Neuronal stem cell (in vitro differentiated cells): ENCODE results near the gene CLASRP.

Source experiments
- DNase-seq: peaks from one replicate; pipeline ENCODE4 v3.0.0-alpha.2; 2013; ENCODE audit warnings: low spot score
- H2AFZ ChIP-seq: one replicate; pipeline ENCODE4 v1.6.1; 2013; ENCODE audit warnings: mild to moderate bottlenecking, low read length, inconsistent platforms
- H2AK5ac ChIP-seq: 2 replicates; pipeline ENCODE4 v1.6.1; 2013; ENCODE audit warnings: low read depth, mild to moderate bottlenecking, inconsistent platforms, low read length, moderate library complexity, mixed read lengths
- H2BK120ac ChIP-seq: 2 replicates; pipeline ENCODE4 v1.6.1; 2013; ENCODE audit warnings: low read depth, mild to moderate bottlenecking, inconsistent platforms, low read length, moderate library complexity, mixed read lengths
- H2BK12ac ChIP-seq: one replicate; pipeline ENCODE4 v1.6.1; 2013; ENCODE audit warnings: low read length, inconsistent platforms
- H2BK15ac ChIP-seq: 2 replicates; pipeline ENCODE4 v1.6.1; 2013; ENCODE audit warnings: mild to moderate bottlenecking, low read length, inconsistent platforms, mixed read lengths
- H2BK5ac ChIP-seq: one replicate; pipeline ENCODE4 v1.6.1; 2013; ENCODE audit warnings: inconsistent platforms, mild to moderate bottlenecking, low read length, moderate library complexity
- H3K14ac ChIP-seq: one replicate; pipeline ENCODE4 v1.6.1; 2013; ENCODE audit warnings: low read length, inconsistent platforms
- H3K18ac ChIP-seq: 2 replicates; pipeline ENCODE4 v1.6.1; 2013; ENCODE audit warnings: low read length, inconsistent platforms
- H3K23ac ChIP-seq: 2 replicates; pipeline ENCODE4 v1.6.1; 2013; ENCODE audit warnings: low read depth, mild to moderate bottlenecking, mixed read lengths, low read length, inconsistent platforms; ENCODE audit not compliant: poor library complexity
- H3K27ac ChIP-seq: replicated peaks from 3 replicates; pipeline ENCODE4 v1.5.1; 2013; ENCODE audit warnings: low read length, inconsistent platforms
- H3K27me3 ChIP-seq, 3 experiments: 2 replicates each; pipeline ENCODE4 v1.6.1; 2013; ENCODE audit warnings: low read length in 3 of 3, mild to moderate bottlenecking in 2 of 3, inconsistent platforms in 1 of 3, low read depth in 1 of 3, mixed read lengths in 1 of 3, moderate library complexity in 1 of 3; ENCODE audit not compliant: control insufficient read depth in 3 of 3, insufficient read depth in 3 of 3
- H3K36me3 ChIP-seq, 2 donors: replicated peaks in 1 of 2; 2 replicates each; pipeline ENCODE4 v1.6.1; 2013; ENCODE audit warnings: low read length in 2 of 2; ENCODE audit not compliant: control insufficient read depth in 2 of 2, insufficient read depth in 2 of 2
- H3K4ac ChIP-seq: 2 replicates; pipeline ENCODE4 v1.6.1; 2013; ENCODE audit warnings: inconsistent platforms, mild to moderate bottlenecking, low read length, moderate library complexity
- H3K4me1 ChIP-seq, 2 donors: 1 replicate in 1 of 2; 2 replicates in 1 of 2; pipeline ENCODE4 v1.6.1; 2013; ENCODE audit warnings: low read length in 2 of 2, low read depth in 1 of 2; ENCODE audit not compliant: control insufficient read depth in 2 of 2, insufficient read depth in 1 of 2
- H3K4me2 ChIP-seq: one replicate; pipeline ENCODE4 v1.6.1; 2013; ENCODE audit warnings: mild to moderate bottlenecking, low read length, inconsistent platforms; ENCODE audit not compliant: insufficient read depth, poor library complexity, severe bottlenecking
- H3K4me3 ChIP-seq, 2 donors: 2 replicates each; pipeline ENCODE4 v1.5.1; 2013; ENCODE audit warnings: low read length in 2 of 2, mild to moderate bottlenecking in 2 of 2, inconsistent platforms in 1 of 2, moderate library complexity in 1 of 2
- H3K79me1 ChIP-seq: one replicate; pipeline ENCODE4 v1.6.1; 2013; ENCODE audit warnings: low read depth, mild to moderate bottlenecking, inconsistent platforms, low read length, moderate library complexity
- H3K9ac ChIP-seq: one replicate; pipeline ENCODE4 v1.6.1; 2013; ENCODE audit warnings: mild to moderate bottlenecking, low read depth, low read length, inconsistent platforms; ENCODE audit not compliant: poor library complexity
- H3K9me3 ChIP-seq, 2 donors: replicated peaks in 1 of 2; 2 replicates each; pipeline versions ENCODE3 to v1.6.1; 2013; ENCODE audit warnings: low read length in 2 of 2, mild to moderate bottlenecking in 2 of 2, inconsistent platforms in 1 of 2, low read depth in 1 of 2, mixed read lengths in 1 of 2, moderate library complexity in 1 of 2; ENCODE audit not compliant: control insufficient read depth in 2 of 2, insufficient read depth in 1 of 2
- H4K8ac ChIP-seq: one replicate; pipeline ENCODE4 v1.6.1; 2013; ENCODE audit warnings: low read depth, mild to moderate bottlenecking, inconsistent platforms, low read length, moderate library complexity
- H4K91ac ChIP-seq: one replicate; pipeline ENCODE4 v1.6.1; 2013; ENCODE audit warnings: low read length, low read depth, mild to moderate bottlenecking, inconsistent platforms; ENCODE audit not compliant: poor library complexity
- WGBS, 2 donors: extraction: QIAGEN DNeasy Blood & Tissue Kit; methylation state at CpG; one replicate each; pipeline ENCODE4 v1.1.7; 2013; ENCODE audit warnings: missing lambda C conversion rate in 2 of 2, mixed read lengths in 1 of 2; ENCODE audit not compliant: insufficient read length in 2 of 2, insufficient replicate concordance in 1 of 2; ENCODE audit errors: extremely low coverage in 2 of 2; 5-methylcytosine and 5-hydroxymethylcytosine counted together

CLASRP gene

DNA sequence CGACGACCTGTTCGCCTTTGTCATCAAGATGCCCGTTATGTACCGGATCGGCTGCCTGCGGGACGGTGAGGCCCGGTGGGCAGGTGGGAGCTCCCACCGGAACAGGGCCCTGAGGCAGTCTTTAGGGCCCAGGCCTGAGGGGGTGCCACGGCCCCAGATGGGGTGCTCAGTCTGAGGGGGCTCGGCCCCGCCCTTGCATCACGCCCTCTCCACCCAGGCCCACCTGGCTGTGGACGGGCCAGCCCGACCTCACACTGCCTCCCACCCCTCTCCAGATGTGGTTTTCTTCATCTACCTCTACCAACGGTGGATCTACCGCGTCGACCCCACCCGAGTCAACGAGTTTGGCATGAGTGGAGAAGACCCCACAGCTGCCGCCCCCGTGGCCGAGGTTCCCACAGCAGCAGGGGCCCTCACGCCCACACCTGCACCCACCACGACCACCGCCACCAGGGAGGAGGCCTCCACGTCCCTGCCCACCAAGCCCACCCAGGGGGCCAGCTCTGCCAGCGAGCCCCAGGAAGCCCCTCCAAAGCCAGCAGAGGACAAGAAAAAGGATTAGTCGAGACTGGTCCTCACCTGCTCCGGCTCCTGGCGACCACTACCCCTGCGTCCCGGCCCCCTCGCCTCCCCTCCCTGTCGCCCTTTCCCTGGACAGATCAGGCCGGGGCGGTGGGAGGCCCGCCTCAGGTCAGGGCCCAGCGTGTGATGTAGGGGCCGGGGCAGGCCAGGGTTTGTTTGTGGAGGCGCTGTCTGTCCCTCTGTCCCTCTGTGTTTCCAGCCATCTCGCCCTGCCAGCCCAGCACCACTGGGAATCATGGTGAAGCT lies 46.3 kb upstream of the CLASRP start:
- Histone ChIP-seq H4K91ac (no peak overlapping the region), H2AK5ac (no peak overlapping the region), H2AFZ (no peak overlapping the region), H3K36me3 (peaks cover 18 to 60% of the 10 kb centered on the region in 2 donors), H3K4me1 (no peaks in the 10 kb centered on the region), H2BK120ac (no peak overlapping the region), H2BK15ac (no peak overlapping the region), H3K18ac (no peak overlapping the region), H2BK12ac (no peak overlapping the region), H2BK5ac (no peak overlapping the region), H3K27me3 (no peaks in the 10 kb centered on the region), H4K8ac (no peak overlapping the region), H3K4ac (no peak overlapping the region), H3K23ac (no peak overlapping the region), H3K27ac (no peak overlapping the region), H3K14ac (no peak overlapping the region), H3K9ac (no peak overlapping the region), H3K4me2 (no peak overlapping the region), H3K4me3 (no peak overlapping the region), H3K9me3 (no peaks in the 10 kb centered on the region), H3K79me1 (peaks cover 2% of the 10 kb centered on the region)
- no CpG with 5 or more reads among the region's 44 CpGs for WGBS, 2 donors
- DNase-seq = no peak

DNA sequence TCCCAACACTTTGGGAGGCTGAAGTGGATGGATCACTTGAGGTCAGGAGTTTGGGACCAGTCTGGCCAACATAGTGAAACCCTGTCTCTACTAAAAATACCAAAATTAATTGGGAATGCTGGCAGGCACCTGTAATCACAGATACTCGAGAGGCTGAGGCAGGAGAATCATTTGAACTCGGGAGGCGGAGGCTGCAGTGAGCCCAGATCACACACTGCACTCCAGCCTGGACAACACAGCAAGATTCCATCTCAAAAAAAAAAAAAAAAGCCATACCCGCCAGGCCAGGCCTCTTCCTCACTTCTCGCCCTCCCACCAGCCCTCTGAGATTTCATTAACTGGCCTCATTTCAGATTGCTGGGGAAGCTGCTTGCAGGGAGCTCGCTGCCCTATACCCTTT lies 45.3 kb upstream of the CLASRP start:
- Histone ChIP-seq H3K14ac (no peak overlapping the region), H3K4me2 (no peak overlapping the region), H3K9ac (no peak overlapping the region), H3K4me1 (no peaks in the 10 kb centered on the region), H2BK120ac (no peak overlapping the region), H2BK15ac (no peak overlapping the region), H3K18ac (no peak overlapping the region), H3K79me1 (peaks cover 2% of the 10 kb centered on the region), H2BK5ac (no peak overlapping the region), H3K4ac (no peak overlapping the region), H3K27ac (no peak overlapping the region), H2AFZ (no peak overlapping the region), H2AK5ac (no peak overlapping the region), H3K23ac (no peak overlapping the region), H4K91ac (no peak overlapping the region), H3K27me3 (no peaks in the 10 kb centered on the region), H3K4me3 (no peak overlapping the region), H2BK12ac (no peak overlapping the region), H3K9me3 (peaks cover 0 to 2% of the 10 kb centered on the region in 2 donors), H4K8ac (no peak overlapping the region), H3K36me3 (peaks cover 16 to 53% of the 10 kb centered on the region in 2 donors)
- no CpG with 5 or more reads among the region's 6 CpGs for whole genome bisulfite sequencing, 2 donors
- DNase-seq = no peak

- no peak overlapping the region for H2BK15ac ChIP-seq
Measured at GRCh38 chr19:44993926-44994537, 44.8 kb upstream of the CLASRP start.

DNA sequence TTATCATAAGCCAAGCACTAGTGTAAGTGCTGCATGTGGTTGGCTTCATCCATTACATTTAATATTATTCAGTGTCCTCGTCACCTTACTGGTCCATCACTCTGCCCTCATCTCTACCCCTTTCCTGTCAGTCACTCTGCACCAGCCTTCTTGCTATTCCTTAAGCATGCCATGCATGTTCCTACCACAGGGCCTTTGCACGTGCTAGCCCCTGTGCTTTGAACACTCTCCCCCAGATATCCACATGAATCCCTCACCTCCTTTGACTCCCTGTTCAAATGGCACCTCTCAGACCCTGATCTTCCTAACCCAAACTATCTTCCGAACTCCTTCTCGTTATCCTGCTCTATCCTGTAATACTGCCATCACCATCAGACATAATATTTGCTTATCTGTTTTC lies 40.8 kb upstream of the CLASRP start:
- Histone ChIP-seq H3K14ac (no peak overlapping the region), H2BK15ac (no peak overlapping the region), H3K9me3 (peaks cover 0 to 2% of the 10 kb centered on the region in 2 donors), H3K4ac (no peak overlapping the region), H2BK120ac (no peak overlapping the region), H2AFZ (no peak overlapping the region), H3K4me2 (no peak overlapping the region), H3K27me3 (no peaks in the 10 kb centered on the region), H2AK5ac (no peak overlapping the region), H2BK12ac (no peak overlapping the region), H3K79me1 (no peaks in the 10 kb centered on the region), H3K4me1 (peaks cover 3 to 9% of the 10 kb centered on the region in 2 donors), H3K9ac (no peak overlapping the region), H3K18ac (no peak overlapping the region), H3K27ac (no peak overlapping the region), H3K36me3 (peaks cover 2 to 8% of the 10 kb centered on the region in 2 donors), H3K23ac (no peak overlapping the region), H4K91ac (no peak overlapping the region), H3K4me3 (peak overlapping the region in 1 of 2 donors; percentile 14), H2BK5ac (no peak overlapping the region), H4K8ac (no peak overlapping the region)
- 100% methylated on average over 2 of the region's 4 CpGs; no CpG with 5 or more reads in 1 of the 2 donors for WGBS, 2 donors
- DNase-seq = no peak

More at GRCh38 chr19:44993926-44994537, 44.8 kb upstream of the CLASRP start:
- H3K36me3 ChIP-seq = peaks cover 14 to 48% of the 10 kb centered on the region in 2 donors
- no peak overlapping the region for H3K23ac ChIP-seq
- H2BK12ac ChIP-seq = no peak overlapping the region
- H4K91ac ChIP-seq = no peak overlapping the region
- DNase-seq = no peak
- H3K9ac ChIP-seq = no peak overlapping the region
- H2AK5ac ChIP-seq = no peak overlapping the region
- no peaks in the 10 kb centered on the region for H3K4me1 ChIP-seq
- H2AFZ ChIP-seq = no peak overlapping the region
- WGBS, 2 donors = no CpG with 5 or more reads among the region's 12 CpGs
- peak overlapping the region; percentile 43 for H4K8ac ChIP-seq
- H3K27ac ChIP-seq = no peak overlapping the region
- no peak overlapping the region for H3K18ac ChIP-seq
- no peak overlapping the region for H2BK5ac ChIP-seq
- no peak overlapping the region for H3K4ac ChIP-seq
- peaks cover 0 to 2% of the 10 kb centered on the region in 2 donors for H3K9me3 ChIP-seq
- peaks cover 2% of the 10 kb centered on the region for H3K79me1 ChIP-seq
- no peak overlapping the region for H3K4me2 ChIP-seq
- no peak overlapping the region for H2BK120ac ChIP-seq
- no peaks in the 10 kb centered on the region for H3K27me3 ChIP-seq
- peak overlapping the region in 1 of 2 donors; percentile 3 for H3K4me3 ChIP-seq
- H3K14ac ChIP-seq = peak overlapping the region; percentile 38
